HepG2 (cell line): Measurements from ENCODE around the gene TYROBP.

Experiments
- ARHGAP35 ChIP-seq: sonication (generic); formaldehyde crosslinking; IDR thresholded peaks from 2 replicates; pipeline ENCODE4 v1.9.0; 2022; ENCODE audit warnings: mild to moderate bottlenecking, inconsistent platforms, moderate library complexity, missing genetic modification reagents, borderline replicate concordance
- CTCF ChIP-seq: sonication (generic); formaldehyde crosslinking; IDR thresholded peaks from 2 replicates; pipeline ENCODE4 v1.5.0; 2020; ENCODE audit warnings: mild to moderate bottlenecking, missing genetic modification reagents, moderate library complexity
- EZH2 ChIP-seq: conservative IDR thresholded peaks from 2 replicates; pipeline ENCODE4 v1.6.1; 2012; ENCODE audit warnings: mild to moderate bottlenecking, low read depth, low read length, moderate library complexity
- GABPA ChIP-seq, 2 experiments: IDR thresholded peaks; 2 replicates each; pipeline ENCODE4 v1.6.1; 2011 to 2016; ENCODE audit warnings: low read depth in 2 of 2, low read length in 1 of 2, missing biosample characterization in 1 of 2, missing genetic modification characterization in 1 of 2

- no peak for TF ChIP-seq CTCF
- TF ChIP-seq ARHGAP35 (CRISPR knock-in tag) = no peak
- TF ChIP-seq EZH2 = no peak
- TF ChIP-seq GABPA (IDR thresholded peaks at IDR 0.05; ENCODE audit: low read depth, low read length) = no peak
- TF ChIP-seq GABPA (CRISPR knock-in tag; IDR thresholded peaks at IDR 0.05; ENCODE audit: low read depth) = no peak
Observed at GRCh38 chr19:35858311-35858710, 49.8 kb downstream of the TYROBP start.
